ENCODE data around the gene MTUS2. TPM values are rescaled to one million over a fixed set of nuclear protein-coding genes. Genes with fewer than 3 reads are reported as not detected.

Gene MTUS2
- total RNA-seq, 1 experiment from 2014 or later, result 1.7 TPM

DNA sequence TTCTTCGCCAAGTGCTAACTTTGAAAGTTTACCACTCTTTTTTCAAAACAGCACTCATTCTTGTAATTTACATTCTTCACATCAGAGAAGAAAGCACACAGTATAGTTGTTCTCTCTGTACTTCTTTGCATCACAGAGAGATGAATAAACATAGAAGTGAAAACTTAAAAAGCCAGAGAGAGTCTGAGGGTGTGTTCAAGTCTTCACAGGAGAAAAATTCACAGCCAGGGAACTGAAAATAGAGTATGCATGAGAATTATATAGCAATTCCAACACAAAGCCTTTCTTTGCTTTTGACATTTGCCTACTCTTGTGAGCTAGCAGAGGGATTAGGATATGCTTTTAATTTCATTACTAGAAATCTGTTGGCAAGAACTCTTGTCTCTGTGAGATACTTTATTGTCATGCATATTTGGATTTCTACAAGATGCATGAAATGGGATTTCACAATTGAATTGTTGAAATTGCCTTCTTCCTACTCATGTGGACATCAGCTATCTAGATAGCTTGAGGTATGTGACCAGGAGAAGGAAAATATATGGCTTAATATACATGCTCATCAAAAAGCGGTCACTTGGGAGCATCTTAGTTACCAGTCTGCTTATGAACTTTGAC, 609.3 kb downstream of the MTUS2 start:
- Mint-ChIP-seq H3K36me3 (ENCODE audit: insufficient read depth, unreplicated experiment) (no peaks in the 10 kb centered on the region), H3K4me3 (ENCODE audit: unreplicated experiment) (peak overlapping the region; percentile 86), H3K27ac (ENCODE audit: unreplicated experiment) (no peak overlapping the region), H3K4me1 (ENCODE audit: low read depth, unreplicated experiment) (peaks cover 17% of the 10 kb centered on the region), H3K27me3 (ENCODE audit: insufficient read depth, unreplicated experiment) (no peaks in the 10 kb centered on the region), H3K9me3 (ENCODE audit: unreplicated experiment) (no peaks in the 10 kb centered on the region)
- Histone ChIP-seq H3K4me3 (ENCODE audit: low read depth, low read length) (no peak overlapping the region), H3K36me3 (ENCODE audit: control insufficient read depth, insufficient read depth, low read length) (no peaks in the 10 kb centered on the region; the same call in 1 of the 2 replicates), H3K27me3 (replicated peaks; ENCODE audit: control insufficient read depth, insufficient read depth, low read length) (no peaks in the 10 kb centered on the region), H3K9me3 (no peaks in the 10 kb centered on the region), H3K4me1 (peaks cover 22% of the 10 kb centered on the region)
- ChIA-PET POLR2A (no interaction called here), CTCF (no interaction called here)
- TF ChIP-seq, protein P1, sequence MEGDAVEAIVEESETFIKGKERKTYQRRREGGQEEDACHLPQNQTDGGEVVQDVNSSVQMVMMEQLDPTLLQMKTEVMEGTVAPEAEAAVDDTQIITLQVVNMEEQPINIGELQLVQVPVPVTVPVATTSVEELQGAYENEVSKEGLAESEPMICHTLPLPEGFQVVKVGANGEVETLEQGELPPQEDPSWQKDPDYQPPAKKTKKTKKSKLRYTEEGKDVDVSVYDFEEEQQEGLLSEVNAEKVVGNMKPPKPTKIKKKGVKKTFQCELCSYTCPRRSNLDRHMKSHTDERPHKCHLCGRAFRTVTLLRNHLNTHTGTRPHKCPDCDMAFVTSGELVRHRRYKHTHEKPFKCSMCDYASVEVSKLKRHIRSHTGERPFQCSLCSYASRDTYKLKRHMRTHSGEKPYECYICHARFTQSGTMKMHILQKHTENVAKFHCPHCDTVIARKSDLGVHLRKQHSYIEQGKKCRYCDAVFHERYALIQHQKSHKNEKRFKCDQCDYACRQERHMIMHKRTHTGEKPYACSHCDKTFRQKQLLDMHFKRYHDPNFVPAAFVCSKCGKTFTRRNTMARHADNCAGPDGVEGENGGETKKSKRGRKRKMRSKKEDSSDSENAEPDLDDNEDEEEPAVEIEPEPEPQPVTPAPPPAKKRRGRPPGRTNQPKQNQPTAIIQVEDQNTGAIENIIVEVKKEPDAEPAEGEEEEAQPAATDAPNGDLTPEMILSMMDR (IDR thresholded peaks at IDR 0.05; ENCODE audit: insufficient read depth in 1 of 2, low read depth in 1 of 2, low read length in 1 of 2, severe bottlenecking in 1 of 2, unreplicated experiment in 1 of 2), result no peak
- no TSS peak for BruUV-seq (replicated peaks)
- intact Hi-C loops (cut with micrococcal nuclease; ENCODE audit: unreplicated experiment), result loop anchor here (5.0 kb wide), 1 partner anchor 38 kb away; no protein-coding TSS in a partner anchor
- no peak for DNase-seq

DNA sequence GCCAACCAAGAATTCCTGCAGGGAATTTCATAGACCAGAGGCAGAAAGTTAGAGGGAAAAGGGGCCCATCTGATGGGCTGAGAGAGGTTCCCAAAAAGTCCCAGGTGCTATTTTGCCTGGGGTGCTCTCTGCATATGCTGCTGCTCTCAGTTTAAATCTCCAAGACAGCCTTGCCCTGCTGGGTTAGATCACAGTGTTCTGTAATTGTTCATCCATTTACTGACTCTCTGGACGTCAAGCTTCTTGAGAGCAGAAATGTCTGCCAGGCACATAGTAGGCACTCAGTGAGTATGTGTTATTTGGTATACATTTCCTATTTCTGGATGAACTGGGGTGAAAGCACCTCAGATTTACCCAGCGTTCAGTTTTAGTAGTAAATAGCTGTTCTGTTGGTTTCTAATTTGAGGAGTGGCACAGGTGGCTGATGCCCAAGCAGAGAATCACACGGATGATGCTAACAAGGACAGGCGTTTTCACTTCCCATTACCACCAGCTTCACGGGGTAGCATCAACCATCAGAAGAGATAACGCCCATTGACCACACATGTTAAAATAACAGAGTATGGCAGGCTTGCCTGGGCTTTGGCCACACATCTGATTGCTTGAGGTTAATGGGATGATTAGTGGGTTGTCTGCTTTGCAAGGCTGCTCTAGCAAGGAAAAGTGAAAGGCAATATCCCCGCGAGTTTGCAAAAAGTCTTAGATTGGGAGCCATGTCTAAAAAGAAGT, 614.2 kb downstream of the MTUS2 start:
- Mint-ChIP-seq H3K36me3 (ENCODE audit: insufficient read depth, unreplicated experiment) (no peaks in the 10 kb centered on the region), H3K4me3 (ENCODE audit: unreplicated experiment) (no peak overlapping the region), H3K27me3 (ENCODE audit: insufficient read depth, unreplicated experiment) (no peaks in the 10 kb centered on the region), H3K9me3 (ENCODE audit: unreplicated experiment) (no peaks in the 10 kb centered on the region), H3K4me1 (ENCODE audit: low read depth, unreplicated experiment) (peaks cover 19% of the 10 kb centered on the region), H3K27ac (ENCODE audit: unreplicated experiment) (no peak overlapping the region)
- TF ChIP-seq, protein P1 (IDR thresholded peaks at IDR 0.05; ENCODE audit: insufficient read depth in 1 of 2, low read depth in 1 of 2, low read length in 1 of 2, severe bottlenecking in 1 of 2, unreplicated experiment in 1 of 2), result no peak
- Histone ChIP-seq H3K4me3 (ENCODE audit: low read depth, low read length) (no peak overlapping the region), H3K9me3 (no peaks in the 10 kb centered on the region), H3K36me3 (ENCODE audit: control insufficient read depth, insufficient read depth, low read length) (no peaks in the 10 kb centered on the region; the same call in 1 of the 2 replicates), H3K27me3 (replicated peaks; ENCODE audit: control insufficient read depth, insufficient read depth, low read length) (no peaks in the 10 kb centered on the region), H3K4me1 (peaks cover 16% of the 10 kb centered on the region)
- intact Hi-C loops (cut with micrococcal nuclease; ENCODE audit: unreplicated experiment), result no loop called here
- no peak for DNase-seq
- POLR2A ChIA-PET, result no interaction called here
- BruUV-seq (replicated peaks), result no TSS peak
- CTCF ChIA-PET, result no interaction called here

DNA sequence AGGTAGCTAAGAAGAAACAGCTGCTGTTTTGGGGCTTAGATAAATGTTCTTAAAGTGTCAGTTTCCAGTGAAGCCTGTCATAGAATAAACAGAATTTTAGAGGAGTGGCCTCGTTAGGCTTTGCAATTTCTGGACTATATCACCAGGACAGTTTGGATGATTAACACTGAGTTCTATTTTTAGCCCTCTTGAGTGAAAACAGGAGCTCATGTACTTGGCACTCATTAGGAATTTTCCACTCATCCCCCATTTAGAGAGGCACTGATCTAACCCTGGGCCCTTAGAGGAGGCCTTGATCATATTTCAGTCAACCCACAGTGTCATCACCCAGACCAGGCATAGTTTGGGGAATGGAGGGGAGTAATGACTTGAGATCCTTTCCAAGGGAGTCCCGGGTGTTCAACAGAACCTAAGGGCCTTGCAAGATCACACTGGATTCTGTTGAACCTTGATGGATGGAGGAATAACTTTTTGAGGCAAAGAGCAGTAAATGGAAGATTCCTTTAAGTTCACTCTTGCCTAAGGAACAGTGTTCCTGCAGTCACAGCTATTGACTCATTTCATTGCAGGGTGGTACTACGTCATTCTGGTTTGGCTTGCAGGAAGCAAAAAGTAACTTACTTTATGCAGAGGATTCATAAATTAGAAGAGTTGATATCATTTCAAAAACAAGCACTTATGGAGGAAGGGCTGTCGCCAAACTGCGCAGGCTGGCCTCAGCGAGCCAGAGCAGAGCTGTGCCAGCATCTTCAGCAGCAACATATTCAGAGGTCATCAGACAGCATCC, 615.2 kb downstream of the MTUS2 start:
- ChIA-PET POLR2A (no interaction called here), CTCF (no interaction called here)
- DNase-seq, result no peak
- Histone ChIP-seq H3K4me3 (ENCODE audit: low read depth, low read length) (no peak overlapping the region), H3K36me3 (ENCODE audit: control insufficient read depth, insufficient read depth, low read length) (no peaks in the 10 kb centered on the region; the same call in 1 of the 2 replicates), H3K4me1 (peaks cover 16% of the 10 kb centered on the region), H3K9me3 (no peaks in the 10 kb centered on the region), H3K27me3 (replicated peaks; ENCODE audit: control insufficient read depth, insufficient read depth, low read length) (no peaks in the 10 kb centered on the region)
- TF ChIP-seq, protein P1 (IDR thresholded peaks at IDR 0.05; ENCODE audit: insufficient read depth in 1 of 2, low read depth in 1 of 2, low read length in 1 of 2, severe bottlenecking in 1 of 2, unreplicated experiment in 1 of 2), result no peak
- no peaks in the 10 kb centered on the region for H3K27me3 Mint-ChIP-seq (ENCODE audit: insufficient read depth, unreplicated experiment)
- intact Hi-C loops (cut with micrococcal nuclease; ENCODE audit: unreplicated experiment), result no loop called here
- no peaks in the 10 kb centered on the region for H3K36me3 Mint-ChIP-seq (ENCODE audit: insufficient read depth, unreplicated experiment)
- H3K27ac Mint-ChIP-seq (ENCODE audit: unreplicated experiment), result no peak overlapping the region
- H3K9me3 Mint-ChIP-seq (ENCODE audit: unreplicated experiment), result no peaks in the 10 kb centered on the region
- peaks cover 19% of the 10 kb centered on the region for H3K4me1 Mint-ChIP-seq (ENCODE audit: low read depth, unreplicated experiment)
- no TSS peak for BruUV-seq (replicated peaks)
- no peak overlapping the region for H3K4me3 Mint-ChIP-seq (ENCODE audit: unreplicated experiment)
